Upper lobe of left lung (tissue), 6 donors: ENCODE measurements around the gene MDP1. TPM values are rescaled to one million over a fixed set of nuclear protein-coding genes. Genes with fewer than 3 reads are reported as not detected.
A peak's percentile ranks its signal among the peaks of the same experiment; 100 is the strongest.

ENCODE experiments used
- ATAC-seq, 2 donors: fragments of 200-7000 bp; cut with Tn5 transposase; one replicate each; pipeline ENCODE4 v1.9.1; 2022; ENCODE audit warnings: mild to moderate bottlenecking in 2 of 2, moderate library complexity in 2 of 2; ENCODE audit not compliant: low FRiP score in 2 of 2
- DNase-seq, 2 donors: peaks; one replicate each; pipeline ENCODE4 v3.0.0-alpha.2; 2019 to 2020
- H3K27ac ChIP-seq, 4 donors: fragments of 200-600 bp; sonication (generic); one replicate each; pipeline ENCODE4 v1.5.1; 2016 to 2019
- H3K27me3 ChIP-seq, 4 donors: fragments of 200-600 bp; sonication (generic); one replicate each; pipeline ENCODE4 v1.5.1; 2017 to 2019
- H3K36me3 ChIP-seq, 4 donors: fragments of 200-600 bp; sonication (generic); one replicate each; pipeline ENCODE4 v1.5.1; 2016 to 2019
- H3K4me1 ChIP-seq, 4 donors: fragments of 200-600 bp; sonication (generic); one replicate each; pipeline ENCODE4 v1.5.1; 2018 to 2019
- H3K4me3 ChIP-seq, 4 donors: fragments of 200-600 bp; sonication (generic); one replicate each; pipeline ENCODE4 v1.5.1; 2017 to 2019; ENCODE audit warnings: mild to moderate bottlenecking in 2 of 4, moderate library complexity in 1 of 4
- H3K9me3 ChIP-seq, 4 donors: fragments of 200-600 bp; sonication (generic); one replicate each; pipeline ENCODE4 v1.5.1; 2018 to 2019
- EP300 ChIP-seq, 4 donors: sonication (generic); formaldehyde crosslinking; IDR thresholded peaks; one replicate each; pipeline ENCODE4 v1.5.1; 2017; ENCODE audit warnings: antibody characterized with exemption in 4 of 4, control low read depth in 2 of 4
- POLR2A ChIP-seq, 4 donors: fragments of 450-650 bp; IDR thresholded peaks; one replicate each; pipeline ENCODE4 v1.5.1; 2016 to 2017; ENCODE audit warnings: antibody characterized with exemption in 4 of 4, mild to moderate bottlenecking in 2 of 4
- POLR2AphosphoS5 ChIP-seq, 2 donors: sonication (generic); formaldehyde crosslinking; IDR thresholded peaks; one replicate each; pipeline ENCODE4 v1.5.1; 2017; ENCODE audit warnings: antibody characterized with exemption in 2 of 2
- WGBS, 2 donors: methylation state at CpG; one replicate each; pipeline ENCODE4 v1.1.5; 2017 to 2018; 5-methylcytosine and 5-hydroxymethylcytosine counted together
- total RNA-seq, 6 donors: library from RNA; depleted of rRNA in 4 of 6; stranded (reverse); fragments of >200 nt in 4 of 6; gene quantifications; one replicate each; pipeline versions ENCODE4 v1.1.0 to v1.2.1, GENCODE V29; 2016 to 2021
- TF ChIP-seq, protein P1 (sequence below), 6 experiments: fragments of 450-650 bp in 4 of 6; fragments of 200-600 bp in 2 of 6; sonication (generic) in 2 of 6; IDR thresholded peaks; one replicate each; pipeline ENCODE4 v1.5.1; 2016 to 2019; ENCODE audit warnings: antibody characterized with exemption in 6 of 6
- donor health status: DM: no; HTN: no; CAD: no; lungs with moderate emphysema.
- donor health status: DM: no; HTN: yes; CAD: no; lungs with severe emphysema.

The MDP1 gene
- total RNA-seq, 6 donors from 2014 or later: 8.1 to 21.1 (median 12.7) TPM

DNA sequence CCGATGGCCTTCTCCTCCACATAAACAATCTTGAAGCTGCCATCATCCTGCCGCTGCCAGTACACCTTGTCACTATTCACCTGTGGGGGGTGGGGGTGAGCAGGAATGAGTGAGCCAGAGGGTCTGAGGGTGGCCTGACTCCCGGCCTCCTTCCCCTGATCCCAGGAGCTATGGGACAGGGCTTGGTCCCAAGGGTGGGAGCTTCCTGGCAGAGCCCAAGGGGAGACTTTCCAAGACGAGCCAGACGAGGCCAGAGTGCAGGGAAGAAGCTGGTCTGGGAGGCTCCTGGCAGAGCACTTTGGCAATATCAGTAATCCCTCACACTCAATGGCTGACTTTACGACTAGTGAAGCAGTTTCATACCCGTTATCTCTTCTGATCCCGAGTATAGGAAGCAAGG, 39.6 kb upstream of the MDP1 start:
- H3K27ac ChIP-seq: no peak overlapping the region
- TF ChIP-seq EP300 (IDR thresholded peaks at IDR 0.05) (no peak), POLR2A (IDR thresholded peaks at IDR 0.05) (no peak), POLR2AphosphoS5 (IDR thresholded peaks at IDR 0.05) (no peak)
- TF ChIP-seq, protein P1, sequence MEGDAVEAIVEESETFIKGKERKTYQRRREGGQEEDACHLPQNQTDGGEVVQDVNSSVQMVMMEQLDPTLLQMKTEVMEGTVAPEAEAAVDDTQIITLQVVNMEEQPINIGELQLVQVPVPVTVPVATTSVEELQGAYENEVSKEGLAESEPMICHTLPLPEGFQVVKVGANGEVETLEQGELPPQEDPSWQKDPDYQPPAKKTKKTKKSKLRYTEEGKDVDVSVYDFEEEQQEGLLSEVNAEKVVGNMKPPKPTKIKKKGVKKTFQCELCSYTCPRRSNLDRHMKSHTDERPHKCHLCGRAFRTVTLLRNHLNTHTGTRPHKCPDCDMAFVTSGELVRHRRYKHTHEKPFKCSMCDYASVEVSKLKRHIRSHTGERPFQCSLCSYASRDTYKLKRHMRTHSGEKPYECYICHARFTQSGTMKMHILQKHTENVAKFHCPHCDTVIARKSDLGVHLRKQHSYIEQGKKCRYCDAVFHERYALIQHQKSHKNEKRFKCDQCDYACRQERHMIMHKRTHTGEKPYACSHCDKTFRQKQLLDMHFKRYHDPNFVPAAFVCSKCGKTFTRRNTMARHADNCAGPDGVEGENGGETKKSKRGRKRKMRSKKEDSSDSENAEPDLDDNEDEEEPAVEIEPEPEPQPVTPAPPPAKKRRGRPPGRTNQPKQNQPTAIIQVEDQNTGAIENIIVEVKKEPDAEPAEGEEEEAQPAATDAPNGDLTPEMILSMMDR (IDR thresholded peaks at IDR 0.05): no peak
- DNase-seq: no peak
- peaks cover 0 to 19% (median 9%) of the 10 kb centered on the region in 4 donors for H3K36me3 ChIP-seq
- no peaks in the 10 kb centered on the region for H3K27me3 ChIP-seq
- H3K9me3 ChIP-seq: no peaks in the 10 kb centered on the region
- WGBS, 2 donors: 91% methylated on average over 8 of the region's 8 CpGs
- peaks cover 0 to 19% (median 13%) of the 10 kb centered on the region in 4 donors for H3K4me1 ChIP-seq
- H3K4me3 ChIP-seq: no peak overlapping the region
- no peak for ATAC-seq

DNA sequence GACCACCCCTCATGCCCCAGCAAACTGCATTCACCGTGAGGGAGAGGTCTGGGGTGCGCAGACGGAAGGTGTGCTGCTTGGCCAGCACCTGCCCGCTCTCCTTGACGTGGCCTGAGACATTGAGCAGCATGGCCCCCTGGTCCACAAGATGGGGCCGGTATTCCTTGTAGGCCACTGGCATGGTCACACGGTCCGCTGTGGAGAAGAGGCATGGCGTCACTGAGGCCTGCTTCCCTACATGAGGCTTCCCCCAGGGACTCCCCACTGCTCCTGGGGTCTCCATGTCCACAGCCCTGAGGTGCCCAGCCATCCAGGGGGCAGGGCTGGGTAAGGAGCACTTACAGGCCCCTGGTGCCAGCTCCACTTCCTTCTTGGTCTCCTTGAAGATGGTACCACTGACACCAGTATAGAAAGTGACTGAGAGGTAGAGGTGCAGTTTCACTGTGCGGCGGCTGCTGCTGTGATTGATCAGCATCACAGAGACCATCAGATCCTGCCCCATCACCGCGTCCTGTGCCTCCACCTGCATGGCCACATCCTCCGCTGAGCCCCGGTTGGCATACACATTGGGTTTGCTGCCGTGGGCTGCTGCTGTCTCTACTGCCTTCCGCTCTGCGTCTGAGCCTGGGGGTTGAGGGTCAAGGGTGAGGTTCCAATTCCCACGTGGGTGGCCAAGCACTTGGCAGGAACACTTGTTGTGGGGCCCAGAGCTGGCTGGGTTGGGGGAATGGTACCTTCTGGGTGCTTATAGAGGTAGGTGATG, 38.9 kb upstream of the MDP1 start:
- no peak for DNase-seq
- TF ChIP-seq POLR2AphosphoS5 (IDR thresholded peaks at IDR 0.05) (no peak), EP300 (IDR thresholded peaks at IDR 0.05) (no peak), POLR2A (IDR thresholded peaks at IDR 0.05) (no peak)
- TF ChIP-seq, protein P1 (IDR thresholded peaks at IDR 0.05): no peak
- peaks cover 0 to 19% (median 9%) of the 10 kb centered on the region in 4 donors for H3K36me3 ChIP-seq

DNA sequence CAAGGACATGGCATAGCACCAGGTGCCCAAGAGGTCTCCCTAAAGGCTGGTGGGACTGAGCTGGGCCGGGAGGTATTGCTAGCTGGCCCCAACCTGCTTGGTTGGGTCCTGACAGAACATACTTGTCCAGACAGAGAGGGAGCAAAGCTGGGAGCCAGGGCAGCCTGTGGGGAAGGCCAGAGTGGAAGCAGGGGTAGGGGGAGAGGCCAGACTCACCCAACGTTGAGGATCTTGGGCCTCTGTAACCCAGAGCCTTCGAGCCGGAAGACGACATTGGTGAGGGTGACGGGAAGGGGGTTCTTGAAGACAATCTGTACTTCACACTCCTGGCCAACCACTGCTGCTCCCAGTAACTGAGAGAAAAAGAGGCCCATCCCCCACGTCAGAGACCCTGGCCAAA, 38.1 kb upstream of the MDP1 start:
- WGBS, 2 donors: 81 to 91% methylated on average over 6 to 7 of the region's 7 CpGs
- ATAC-seq (no peak), DNase-seq (no peak)
- H3K4me3 ChIP-seq: no peak overlapping the region
- H3K27ac ChIP-seq: no peak overlapping the region
- H3K9me3 ChIP-seq: no peaks in the 10 kb centered on the region
- peaks cover 0 to 19% (median 9%) of the 10 kb centered on the region in 4 donors for H3K36me3 ChIP-seq
- H3K4me1 ChIP-seq: peaks cover 0 to 10% (median 5%) of the 10 kb centered on the region in 4 donors
- H3K27me3 ChIP-seq: no peaks in the 10 kb centered on the region
- no peak for TF ChIP-seq EP300 (IDR thresholded peaks at IDR 0.05)
- no peak for TF ChIP-seq POLR2A (IDR thresholded peaks at IDR 0.05)
- no peak for TF ChIP-seq POLR2AphosphoS5 (IDR thresholded peaks at IDR 0.05)
- TF ChIP-seq, protein P1 (IDR thresholded peaks at IDR 0.05): no peak

More for the DNA sequence above, 38.9 kb upstream of the MDP1 start:
- H3K4me1 ChIP-seq: peaks cover 0 to 19% (median 12%) of the 10 kb centered on the region in 4 donors
- H3K9me3 ChIP-seq: no peaks in the 10 kb centered on the region
- H3K27ac ChIP-seq: no peak overlapping the region
- 94% methylated on average over 13 to 19 of the region's 19 CpGs for WGBS, 2 donors
- no peaks in the 10 kb centered on the region for H3K27me3 ChIP-seq
- H3K4me3 ChIP-seq: no peak overlapping the region
- no peak for ATAC-seq

DNA sequence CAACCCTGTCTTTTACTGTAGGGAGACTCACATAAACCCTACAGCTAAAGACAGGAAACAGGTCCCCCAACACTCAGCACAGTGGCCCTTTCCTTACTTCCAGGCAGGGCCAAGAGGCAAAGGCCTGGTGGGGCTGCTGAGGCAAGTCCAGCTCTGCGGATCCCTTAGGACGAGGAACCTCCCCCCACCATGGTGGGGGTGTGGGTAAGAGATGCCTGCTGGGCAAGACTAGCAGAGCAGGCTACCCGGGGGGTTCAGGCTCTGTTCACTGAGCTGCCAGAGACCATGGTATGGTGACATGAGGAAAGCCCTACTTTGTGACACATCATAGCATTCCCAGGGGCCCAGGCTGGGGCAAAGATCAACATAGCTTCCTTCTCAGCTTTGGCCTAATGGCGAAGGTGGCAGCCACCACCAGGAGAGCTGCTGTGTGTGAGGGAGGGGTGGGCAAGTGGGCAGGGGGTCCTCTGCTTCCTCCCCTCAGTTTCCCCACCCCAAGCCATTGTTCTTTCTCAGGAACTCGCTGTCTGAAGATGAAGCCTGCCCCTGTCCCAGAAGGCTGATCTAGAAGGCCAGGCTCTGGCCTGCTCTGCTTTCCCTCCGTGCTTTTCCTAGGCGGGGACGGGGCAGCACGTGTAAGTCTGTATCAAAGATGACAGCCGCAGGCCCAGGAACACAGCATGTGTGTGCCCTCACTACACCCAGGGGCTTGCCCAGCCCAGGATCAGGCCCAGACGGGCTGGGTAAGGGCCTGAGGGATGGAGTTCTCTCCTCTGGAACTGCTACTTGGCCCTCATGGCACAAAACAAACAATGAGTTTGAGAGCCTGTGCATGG, 36.6 kb upstream of the MDP1 start:
- Histone ChIP-seq H3K36me3 (peaks cover 0 to 19% (median 9%) of the 10 kb centered on the region in 4 donors), H3K9me3 (no peaks in the 10 kb centered on the region), H3K4me3 (no peak overlapping the region), H3K27me3 (no peaks in the 10 kb centered on the region), H3K27ac (peak overlapping the region in 1 of 4 donors; percentile 46), H3K4me1 (peaks cover 0 to 8% (median 0%) of the 10 kb centered on the region in 4 donors)
- DNase-seq: no peak
- no peak for ATAC-seq
- TF ChIP-seq POLR2AphosphoS5 (IDR thresholded peaks at IDR 0.05) (no peak), POLR2A (IDR thresholded peaks at IDR 0.05) (no peak)
- WGBS, 2 donors: 70 to 84% methylated on average over 5 to 11 of the region's 11 CpGs

DNA sequence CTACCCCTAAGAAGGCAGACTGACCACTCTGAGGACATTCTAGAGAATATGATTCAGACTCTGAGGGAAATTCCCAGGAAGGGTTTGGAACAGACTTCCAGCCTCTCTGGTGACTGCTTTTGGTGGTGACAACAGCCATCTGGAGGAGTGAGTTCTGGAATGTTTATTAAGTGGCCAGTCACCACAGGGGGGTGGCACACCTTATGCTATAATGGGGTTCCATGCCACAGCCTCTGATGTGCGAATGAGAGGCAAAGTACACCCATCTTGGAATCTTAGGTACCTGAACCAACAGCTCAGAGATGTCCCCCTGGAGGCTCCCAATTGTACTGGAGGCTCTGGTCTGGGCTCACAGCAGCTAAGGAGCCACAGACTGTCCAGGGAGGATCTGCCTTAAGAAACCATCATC, 36.0 kb upstream of the MDP1 start:
- DNase-seq (no peak), ATAC-seq (no peak)
- Histone ChIP-seq H3K9me3 (no peaks in the 10 kb centered on the region), H3K36me3 (peaks cover 0 to 19% (median 9%) of the 10 kb centered on the region in 4 donors), H3K4me3 (no peak overlapping the region), H3K27ac (peak overlapping the region in 1 of 4 donors; percentile 46), H3K27me3 (no peaks in the 10 kb centered on the region), H3K4me1 (peaks cover 0 to 8% (median 0%) of the 10 kb centered on the region in 4 donors)
- 71 to 78% methylated on average over 1 of the region's 1 CpG for WGBS, 2 donors
- TF ChIP-seq POLR2A (IDR thresholded peaks at IDR 0.05) (no peak), POLR2AphosphoS5 (IDR thresholded peaks at IDR 0.05) (no peak), EP300 (IDR thresholded peaks at IDR 0.05) (no peak)
- TF ChIP-seq, protein P1 (IDR thresholded peaks at IDR 0.05): no peak
